SU-DHL-6 (cell line): ENCODE results near the gene SNX30.

Experiments used
- H2AFZ ChIP-seq: fragments of 200-600 bp; sonication (generic); 2 replicates; pipeline ENCODE4 v1.6.1; 2014; ENCODE audit warnings: low read depth, mild to moderate bottlenecking, moderate library complexity, mixed read lengths, antibody characterized with exemption, low read length; ENCODE audit not compliant: severe bottlenecking
- H3F3A ChIP-seq: fragments of 200-600 bp; shearing (Covaris generic); 2 replicates; pipeline ENCODE4 v1.6.0; 2016; ENCODE audit warnings: antibody characterized with exemption, mild to moderate bottlenecking; ENCODE audit not compliant: insufficient read depth
- H3K27ac ChIP-seq: fragments of 200-600 bp; sonication (generic); 2 replicates; pipeline ENCODE4 v1.5.1; 2016; ENCODE audit warnings: low read depth, mild to moderate bottlenecking, low read length, moderate library complexity, mixed read lengths
- H3K27me3 ChIP-seq: fragments of 200-600 bp; sonication (generic), shearing (Covaris generic); 2 replicates; pipeline ENCODE4 v1.6.0; 2014; ENCODE audit warnings: mild to moderate bottlenecking, low read length
- H3K36me3 ChIP-seq: fragments of 200-600 bp; sonication (generic); 2 replicates; pipeline ENCODE4 v1.6.1; 2014; ENCODE audit warnings: mild to moderate bottlenecking, low read length, mixed read lengths
- H3K4me2 ChIP-seq: fragments of 300-600, 200-600 bp; shearing (Covaris generic), sonication (generic); 2 replicates; pipeline ENCODE4 v1.6.0; 2014; ENCODE audit warnings: low read length, low read depth, mild to moderate bottlenecking; ENCODE audit not compliant: poor library complexity, severe bottlenecking
- H3K4me3 ChIP-seq: fragments of 200-600 bp; sonication (generic); 2 replicates; pipeline ENCODE4 v1.5.1; 2014; ENCODE audit warnings: antibody characterized with exemption, low read length, mild to moderate bottlenecking, mixed read lengths; ENCODE audit not compliant: insufficient read depth, poor library complexity, severe bottlenecking
- H3K79me2 ChIP-seq: fragments of 200-600 bp; sonication (generic); 2 replicates; pipeline ENCODE4 v1.6.1; 2014; ENCODE audit warnings: mild to moderate bottlenecking, low read length, moderate library complexity; ENCODE audit not compliant: insufficient read depth
- H3K9ac ChIP-seq: fragments of 200-600 bp; sonication (generic); 2 replicates; pipeline ENCODE4 v1.7.0; 2014; ENCODE audit warnings: mild to moderate bottlenecking, low read length
- H3K9me2 ChIP-seq: fragments of 200-600 bp; sonication (generic); replicated peaks from 2 replicates; pipeline ENCODE4 v1.6.1; 2014; ENCODE audit warnings: low read length; ENCODE audit not compliant: insufficient read depth
- H3K9me3 ChIP-seq: fragments of 200-600 bp; sonication (generic); 2 replicates; pipeline ENCODE4 v1.6.1; 2014; ENCODE audit warnings: low read length, mixed read lengths; ENCODE audit not compliant: insufficient read depth
- H4K20me1 ChIP-seq: fragments of 200-600 bp; sonication (generic); 2 replicates; pipeline ENCODE4 v1.6.1; 2014; ENCODE audit warnings: low read depth, mild to moderate bottlenecking, antibody characterized with exemption, low read length, moderate library complexity, mixed read lengths
- EZH2phosphoT487 ChIP-seq: fragments of 200-600 bp; sonication (generic), shearing (Covaris generic); conservative IDR thresholded peaks from 2 replicates; pipeline ENCODE4 v1.6.1; 2018; ENCODE audit warnings: mild to moderate bottlenecking, antibody characterized with exemption, low read length, moderate library complexity, mixed read lengths
- TF ChIP-seq, protein P1 (sequence below): fragments of 200-600 bp; sonication (generic); IDR thresholded peaks from one replicate; pipeline ENCODE4 v1.5.1; 2017; ENCODE audit warnings: antibody characterized with exemption, mild to moderate bottlenecking, low read length, moderate library complexity; ENCODE audit not compliant: insufficient read depth, poor library complexity, severe bottlenecking

SNX30 gene

GRCh38 chr9:112764837-112765236, 14.3 kb downstream of the SNX30 start:
- TF ChIP-seq, protein P1, sequence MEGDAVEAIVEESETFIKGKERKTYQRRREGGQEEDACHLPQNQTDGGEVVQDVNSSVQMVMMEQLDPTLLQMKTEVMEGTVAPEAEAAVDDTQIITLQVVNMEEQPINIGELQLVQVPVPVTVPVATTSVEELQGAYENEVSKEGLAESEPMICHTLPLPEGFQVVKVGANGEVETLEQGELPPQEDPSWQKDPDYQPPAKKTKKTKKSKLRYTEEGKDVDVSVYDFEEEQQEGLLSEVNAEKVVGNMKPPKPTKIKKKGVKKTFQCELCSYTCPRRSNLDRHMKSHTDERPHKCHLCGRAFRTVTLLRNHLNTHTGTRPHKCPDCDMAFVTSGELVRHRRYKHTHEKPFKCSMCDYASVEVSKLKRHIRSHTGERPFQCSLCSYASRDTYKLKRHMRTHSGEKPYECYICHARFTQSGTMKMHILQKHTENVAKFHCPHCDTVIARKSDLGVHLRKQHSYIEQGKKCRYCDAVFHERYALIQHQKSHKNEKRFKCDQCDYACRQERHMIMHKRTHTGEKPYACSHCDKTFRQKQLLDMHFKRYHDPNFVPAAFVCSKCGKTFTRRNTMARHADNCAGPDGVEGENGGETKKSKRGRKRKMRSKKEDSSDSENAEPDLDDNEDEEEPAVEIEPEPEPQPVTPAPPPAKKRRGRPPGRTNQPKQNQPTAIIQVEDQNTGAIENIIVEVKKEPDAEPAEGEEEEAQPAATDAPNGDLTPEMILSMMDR = no peak
- no peak overlapping the region for H3K27ac ChIP-seq
- H3F3A ChIP-seq = no peaks in the 10 kb centered on the region
- no peaks in the 10 kb centered on the region for H3K9me2 ChIP-seq
- H3K27me3 ChIP-seq = no peaks in the 10 kb centered on the region
- H3K36me3 ChIP-seq = 0 out of 2 replicates have a peak, but pooled peaks cover 2% of the 10 kb centered on the region
- no peaks in the 10 kb centered on the region for H4K20me1 ChIP-seq
- no peaks in the 10 kb centered on the region for H3K9me3 ChIP-seq
- H3K9ac ChIP-seq = no peak overlapping the region
- no peak overlapping the region for H3K4me2 ChIP-seq
- H3K4me3 ChIP-seq = no peak overlapping the region
- 0 out of 2 replicates have a peak, but pooled peaks cover 4% of the 10 kb centered on the region for H3K79me2 ChIP-seq
- H2AFZ ChIP-seq = no peak overlapping the region

DNA sequence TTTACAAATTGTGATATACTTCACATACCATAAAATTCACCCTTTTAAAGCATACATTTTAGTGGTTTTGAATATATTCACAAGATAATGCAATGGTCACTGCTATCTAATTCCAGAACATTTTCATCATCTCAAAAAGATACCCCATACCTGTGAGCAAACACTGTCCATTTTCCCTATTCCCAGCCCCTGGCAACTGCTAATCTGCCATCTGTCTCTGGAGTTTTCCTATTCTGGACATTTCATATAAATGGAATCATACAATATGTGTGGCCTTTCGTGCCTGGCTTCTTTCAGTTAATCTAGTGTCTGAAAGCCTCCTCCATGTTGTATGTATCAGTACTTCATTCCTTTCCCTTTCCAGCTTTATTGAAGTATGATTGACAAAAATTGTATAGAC, 14.7 kb downstream of the SNX30 start:
- Histone ChIP-seq H3K27me3 (no peaks in the 10 kb centered on the region), H3K9me3 (no peaks in the 10 kb centered on the region), H3K4me2 (no peak overlapping the region), H3K9me2 (no peaks in the 10 kb centered on the region), H3K9ac (no peak overlapping the region), H3K4me3 (no peak overlapping the region), H4K20me1 (no peaks in the 10 kb centered on the region), H3K79me2 (0 out of 2 replicates have a peak, but pooled peaks cover 4% of the 10 kb centered on the region), H3K36me3 (0 out of 2 replicates have a peak, but pooled peaks cover 2% of the 10 kb centered on the region), H2AFZ (no peak overlapping the region), H3F3A (no peaks in the 10 kb centered on the region), H3K27ac (no peak overlapping the region)
- TF ChIP-seq, protein P1 = no peak
- TF ChIP-seq EZH2phosphoT487 = no peak

GRCh38 chr9:112771359-112772214, 21.0 kb downstream of the SNX30 start:
- Histone ChIP-seq H3K9me2 (no peaks in the 10 kb centered on the region), H2AFZ (no peak overlapping the region), H3K9ac (no peak overlapping the region), H3K27ac (no peak overlapping the region), H3K79me2 (0 out of 2 replicates have a peak, but pooled peaks cover 5% of the 10 kb centered on the region), H3K4me2 (no peak overlapping the region), H3K27me3 (no peaks in the 10 kb centered on the region), H3K36me3 (no peaks in the 10 kb centered on the region), H3K9me3 (no peaks in the 10 kb centered on the region), H3K4me3 (no peak overlapping the region), H4K20me1 (peaks cover 3% of the 10 kb centered on the region; the same call in 1 of the 2 replicates), H3F3A (no peaks in the 10 kb centered on the region)
- TF ChIP-seq EZH2phosphoT487 = no peak
- TF ChIP-seq, protein P1 = no peak
